Neural progenitor cell (in vitro differentiated cells): ENCODE data around the gene N4BP2.
"Not testable (repeated sequence)": the region's sequence is repeated elsewhere in the genome, so short reads cannot be mapped to it uniquely, and the experiment has no call there.

Source experiments
- EZH2 ChIP-seq: fragments of 200-600 bp; sonication (generic); IDR thresholded peaks from 2 replicates; pipeline ENCODE4 v1.6.1; 2017; ENCODE audit warnings: antibody characterized with exemption, mild to moderate bottlenecking, moderate library complexity
- EZH2phosphoT487 ChIP-seq: fragments of 200-600 bp; sonication (generic); IDR thresholded peaks from 2 replicates; pipeline ENCODE4 v1.6.1; 2017; ENCODE audit warnings: antibody characterized with exemption
- TF ChIP-seq, protein P1 (sequence below): fragments of 200-600 bp; sonication (generic); IDR thresholded peaks from 2 replicates; pipeline ENCODE4 v1.5.1; 2017; ENCODE audit warnings: antibody characterized with exemption, mild to moderate bottlenecking

DNA sequence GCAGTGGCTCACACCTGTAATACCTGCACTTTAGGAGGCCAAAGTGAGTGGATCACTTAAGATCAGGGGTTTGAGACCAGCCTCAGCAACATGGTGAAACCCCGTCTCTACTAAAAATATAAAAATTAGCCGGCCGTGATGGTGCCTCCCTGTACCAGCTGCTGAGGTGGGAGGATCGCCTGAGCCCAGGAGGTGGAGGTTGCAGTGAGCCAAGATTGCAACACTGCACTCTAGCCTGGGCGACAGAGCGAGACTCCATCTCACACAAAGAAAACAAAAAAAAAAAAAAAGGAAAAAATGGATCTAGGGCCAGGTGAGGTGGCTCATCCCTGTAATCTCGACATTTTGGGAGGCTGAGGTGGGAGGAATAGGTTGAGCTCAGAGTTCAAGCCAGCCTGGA is 32.6 kb upstream of the N4BP2 start:
- TF ChIP-seq, protein P1, sequence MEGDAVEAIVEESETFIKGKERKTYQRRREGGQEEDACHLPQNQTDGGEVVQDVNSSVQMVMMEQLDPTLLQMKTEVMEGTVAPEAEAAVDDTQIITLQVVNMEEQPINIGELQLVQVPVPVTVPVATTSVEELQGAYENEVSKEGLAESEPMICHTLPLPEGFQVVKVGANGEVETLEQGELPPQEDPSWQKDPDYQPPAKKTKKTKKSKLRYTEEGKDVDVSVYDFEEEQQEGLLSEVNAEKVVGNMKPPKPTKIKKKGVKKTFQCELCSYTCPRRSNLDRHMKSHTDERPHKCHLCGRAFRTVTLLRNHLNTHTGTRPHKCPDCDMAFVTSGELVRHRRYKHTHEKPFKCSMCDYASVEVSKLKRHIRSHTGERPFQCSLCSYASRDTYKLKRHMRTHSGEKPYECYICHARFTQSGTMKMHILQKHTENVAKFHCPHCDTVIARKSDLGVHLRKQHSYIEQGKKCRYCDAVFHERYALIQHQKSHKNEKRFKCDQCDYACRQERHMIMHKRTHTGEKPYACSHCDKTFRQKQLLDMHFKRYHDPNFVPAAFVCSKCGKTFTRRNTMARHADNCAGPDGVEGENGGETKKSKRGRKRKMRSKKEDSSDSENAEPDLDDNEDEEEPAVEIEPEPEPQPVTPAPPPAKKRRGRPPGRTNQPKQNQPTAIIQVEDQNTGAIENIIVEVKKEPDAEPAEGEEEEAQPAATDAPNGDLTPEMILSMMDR: not testable (repeated sequence)
- not testable (repeated sequence) for TF ChIP-seq EZH2phosphoT487, EZH2
